ENCODE measurements around the gene PNPLA1.

DNA sequence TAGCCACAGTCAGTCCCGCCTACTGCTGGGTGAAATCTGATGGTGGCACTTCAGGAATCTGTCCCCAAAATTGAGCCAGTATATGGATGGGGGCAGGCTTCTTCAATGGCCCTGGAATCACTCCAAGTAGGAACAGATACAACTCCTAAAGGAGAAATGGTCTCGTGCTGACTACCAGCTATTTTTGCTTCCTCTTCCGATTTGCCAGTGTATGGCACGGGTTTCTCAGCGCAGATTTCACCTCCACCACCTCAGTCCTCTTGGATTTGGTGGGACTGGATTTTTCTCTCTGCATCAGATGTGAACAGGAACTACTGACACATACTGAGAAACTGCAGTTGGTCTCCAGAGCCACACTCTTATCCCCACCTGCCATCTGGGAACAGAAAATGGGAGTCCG is 27.2 kb downstream of the PNPLA1 start:
- TF ChIP-seq, protein P1, sequence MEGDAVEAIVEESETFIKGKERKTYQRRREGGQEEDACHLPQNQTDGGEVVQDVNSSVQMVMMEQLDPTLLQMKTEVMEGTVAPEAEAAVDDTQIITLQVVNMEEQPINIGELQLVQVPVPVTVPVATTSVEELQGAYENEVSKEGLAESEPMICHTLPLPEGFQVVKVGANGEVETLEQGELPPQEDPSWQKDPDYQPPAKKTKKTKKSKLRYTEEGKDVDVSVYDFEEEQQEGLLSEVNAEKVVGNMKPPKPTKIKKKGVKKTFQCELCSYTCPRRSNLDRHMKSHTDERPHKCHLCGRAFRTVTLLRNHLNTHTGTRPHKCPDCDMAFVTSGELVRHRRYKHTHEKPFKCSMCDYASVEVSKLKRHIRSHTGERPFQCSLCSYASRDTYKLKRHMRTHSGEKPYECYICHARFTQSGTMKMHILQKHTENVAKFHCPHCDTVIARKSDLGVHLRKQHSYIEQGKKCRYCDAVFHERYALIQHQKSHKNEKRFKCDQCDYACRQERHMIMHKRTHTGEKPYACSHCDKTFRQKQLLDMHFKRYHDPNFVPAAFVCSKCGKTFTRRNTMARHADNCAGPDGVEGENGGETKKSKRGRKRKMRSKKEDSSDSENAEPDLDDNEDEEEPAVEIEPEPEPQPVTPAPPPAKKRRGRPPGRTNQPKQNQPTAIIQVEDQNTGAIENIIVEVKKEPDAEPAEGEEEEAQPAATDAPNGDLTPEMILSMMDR (IDR thresholded peaks at IDR 0.05): no peak
- TF ChIP-seq RELA (CRISPR knock-in tag; IDR thresholded peaks at IDR 0.05; ENCODE audit: borderline replicate concordance): no peak
- TF ChIP-seq, protein P2, sequence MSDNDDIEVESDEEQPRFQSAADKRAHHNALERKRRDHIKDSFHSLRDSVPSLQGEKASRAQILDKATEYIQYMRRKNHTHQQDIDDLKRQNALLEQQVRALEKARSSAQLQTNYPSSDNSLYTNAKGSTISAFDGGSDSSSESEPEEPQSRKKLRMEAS (CRISPR knock-in tag; IDR thresholded peaks at IDR 0.05): no peak

Data from WTC11 (cell line).